ENCODE results near the gene CAMK4.
"Not testable (repeated sequence)": the region's sequence is repeated elsewhere in the genome, so short reads cannot be mapped to it uniquely, and the experiment has no call there.

Gene CAMK4

DNA sequence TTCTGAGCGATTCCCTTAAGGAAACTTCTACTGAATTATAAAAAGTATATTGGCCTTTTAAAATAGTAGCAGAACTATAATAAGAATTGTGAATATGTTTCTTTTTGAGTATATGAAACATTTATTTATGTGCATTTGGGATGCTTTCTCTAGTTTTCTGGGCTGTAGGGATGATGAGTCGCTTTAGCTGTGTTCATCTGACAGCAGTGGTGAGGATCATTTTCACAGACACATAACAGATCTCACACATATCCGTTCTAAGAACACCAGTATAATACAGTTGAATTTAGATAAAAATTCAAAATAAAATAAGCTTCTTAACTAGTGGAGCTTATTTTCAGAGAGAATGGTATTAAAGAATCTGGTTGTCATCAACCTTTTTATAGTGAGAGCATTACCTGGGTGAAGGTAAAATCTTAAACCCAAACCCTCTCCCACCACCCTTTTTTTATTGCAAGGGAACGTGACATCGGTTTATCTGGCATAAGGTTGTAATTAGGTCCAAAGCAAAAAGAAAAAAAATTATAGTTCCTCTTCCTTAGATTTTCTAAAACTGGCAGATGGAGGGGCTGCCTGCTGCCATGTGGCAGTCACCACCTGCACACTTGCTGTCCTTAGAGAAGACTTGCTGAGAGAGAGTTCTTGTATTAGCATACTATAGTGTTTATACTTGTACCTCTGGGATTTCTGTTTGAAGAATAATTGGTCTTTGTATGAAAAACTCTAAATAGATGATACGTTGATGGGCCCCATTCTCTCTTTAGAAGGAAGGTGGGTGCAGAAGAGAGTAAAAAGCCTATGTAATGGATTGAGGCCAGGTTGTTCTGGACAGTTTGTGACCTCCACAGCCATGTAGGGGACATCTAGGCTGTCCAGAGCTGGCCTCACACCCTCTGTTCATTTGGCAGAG lies 86.8 kb downstream of the CAMK4 start:
- DNase-seq (ENCODE audit: low read depth in 2 of 2): no peak

DNA sequence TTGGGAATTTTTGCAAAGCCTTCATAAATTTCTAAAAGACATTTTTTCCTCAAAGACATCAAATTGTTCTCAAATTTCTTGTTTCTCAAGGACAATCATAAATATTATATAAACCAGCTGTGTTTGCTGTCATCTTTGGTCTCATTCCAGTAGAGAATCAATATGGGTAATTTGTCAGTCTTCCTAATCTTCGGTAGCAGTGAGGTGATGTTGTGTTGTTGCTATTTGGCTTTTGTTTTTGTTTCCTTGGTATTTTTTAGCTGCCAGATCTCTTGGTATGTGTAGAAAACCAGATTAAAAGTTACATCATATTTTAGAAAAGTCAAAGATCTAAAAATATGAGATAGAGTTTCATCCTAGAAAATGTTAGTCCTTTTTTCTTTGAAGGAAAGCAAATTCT lies 87.5 kb downstream of the CAMK4 start:
- no peak for DNase-seq (ENCODE audit: low read depth in 2 of 2)

DNA sequence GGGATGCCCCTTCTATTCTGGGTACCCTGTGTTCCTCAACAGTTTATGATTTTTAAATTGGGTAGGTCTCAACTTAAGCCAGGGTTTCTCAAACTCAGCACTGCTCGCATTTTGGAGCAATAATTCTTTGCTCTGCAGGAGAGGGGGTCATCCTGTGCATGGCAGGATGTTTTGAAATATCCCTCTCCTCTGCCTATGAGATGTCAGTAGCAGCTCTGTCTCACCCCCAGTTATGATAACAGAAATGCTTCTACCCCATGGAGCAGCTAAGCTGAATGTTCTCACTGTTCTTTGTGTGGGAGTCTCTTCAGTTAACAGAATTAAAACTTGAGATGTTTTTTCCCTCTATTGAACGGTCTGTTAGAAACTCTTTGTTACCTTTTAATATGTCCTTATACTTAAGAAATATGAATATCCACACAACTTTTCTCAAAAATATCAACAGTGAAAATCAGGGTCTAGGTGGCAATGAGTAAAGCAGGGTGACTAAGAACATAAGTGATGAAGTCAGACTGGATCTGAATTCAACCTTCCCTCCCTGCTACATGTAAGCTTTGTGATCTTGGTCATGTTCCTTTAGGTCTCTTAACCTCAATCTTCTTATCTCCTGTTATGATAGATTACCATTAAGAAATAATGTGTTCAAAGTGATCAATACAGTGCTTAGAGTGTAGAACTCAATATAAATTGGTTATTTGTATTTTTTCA lies 89.0 kb downstream of the CAMK4 start:
- DNase-seq (ENCODE audit: low read depth in 2 of 2): no peak

DNA sequence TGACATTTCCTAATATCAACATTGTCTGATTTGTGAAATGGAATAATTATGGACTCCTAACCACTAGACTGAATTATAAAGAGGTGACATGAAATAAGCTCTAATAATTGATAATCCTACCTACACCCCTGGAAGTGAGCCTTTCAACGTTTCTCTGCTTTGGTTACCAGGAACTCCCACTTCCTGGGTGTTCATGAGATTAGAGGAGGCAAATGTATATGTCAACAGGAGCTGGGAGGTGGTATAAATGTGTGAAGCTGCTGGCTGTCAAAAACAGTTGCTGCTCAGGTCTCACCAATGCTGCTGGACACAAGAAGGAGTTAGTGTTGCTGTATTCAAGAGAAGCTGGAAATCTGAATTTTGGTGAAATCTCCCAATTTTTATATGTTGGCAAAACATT lies 96.8 kb downstream of the CAMK4 start:
- no peak for DNase-seq (ENCODE audit: low read depth in 2 of 2)

DNA sequence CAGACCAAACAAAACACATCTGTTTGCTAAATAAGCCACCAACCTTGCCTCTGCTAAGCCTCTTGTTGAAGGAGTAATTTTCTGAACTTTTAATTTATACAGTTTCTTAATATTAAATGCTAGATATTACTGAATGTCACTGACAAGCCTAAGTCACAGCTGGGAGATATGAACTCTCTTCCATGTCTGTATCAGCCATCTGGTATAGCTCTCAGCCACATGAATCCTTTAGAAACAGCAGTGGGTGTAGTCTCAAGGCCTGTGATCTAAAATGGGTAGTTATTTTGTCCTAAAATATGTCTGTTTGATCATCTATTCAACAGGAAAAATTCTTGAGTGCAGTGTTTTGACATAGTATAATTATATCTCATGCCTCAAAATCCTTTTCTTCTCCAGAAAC lies 97.2 kb downstream of the CAMK4 start:
- DNase-seq (ENCODE audit: low read depth in 2 of 2): no peak

DNA sequence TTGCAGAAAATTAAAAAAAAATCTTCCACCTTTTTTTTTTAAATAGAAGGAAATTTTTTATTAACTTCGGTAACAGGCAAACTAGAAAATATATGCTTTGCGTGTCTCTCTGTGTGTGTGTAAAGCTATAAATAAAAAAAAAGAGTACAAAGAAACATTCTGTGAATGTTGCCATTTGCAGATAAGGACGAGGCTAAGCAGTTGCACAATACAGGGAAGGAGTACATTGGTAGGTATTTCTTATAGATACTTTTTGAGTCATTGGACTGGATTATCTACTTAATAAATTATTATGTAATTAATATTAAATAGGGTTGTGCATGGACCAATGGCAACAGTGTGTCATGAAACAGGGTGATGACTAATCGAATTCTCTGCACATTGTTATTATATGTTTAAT lies 102.4 kb downstream of the CAMK4 start:
- DNase-seq (ENCODE audit: low read depth in 2 of 2): no peak

DNA sequence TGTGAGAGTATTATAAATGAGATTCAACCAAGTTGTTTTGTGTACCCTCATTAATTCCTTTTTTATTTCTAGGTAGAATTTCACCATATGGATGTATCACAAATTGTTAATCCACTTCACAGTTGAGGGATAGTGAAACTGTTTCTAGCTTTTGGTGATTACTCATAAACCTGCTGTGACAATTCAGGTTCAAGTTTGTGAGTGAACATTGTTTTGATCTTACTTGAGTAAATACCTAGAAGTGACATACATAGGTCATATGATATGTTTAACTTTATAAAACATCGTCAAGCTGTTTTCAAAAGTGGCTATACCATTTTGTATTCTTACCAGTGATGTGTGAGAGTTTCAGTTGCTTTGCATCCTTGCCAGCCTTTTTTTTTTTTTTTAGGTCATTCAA lies 112.9 kb downstream of the CAMK4 start:
- DNase-seq (ENCODE audit: low read depth in 2 of 2): no peak

DNA sequence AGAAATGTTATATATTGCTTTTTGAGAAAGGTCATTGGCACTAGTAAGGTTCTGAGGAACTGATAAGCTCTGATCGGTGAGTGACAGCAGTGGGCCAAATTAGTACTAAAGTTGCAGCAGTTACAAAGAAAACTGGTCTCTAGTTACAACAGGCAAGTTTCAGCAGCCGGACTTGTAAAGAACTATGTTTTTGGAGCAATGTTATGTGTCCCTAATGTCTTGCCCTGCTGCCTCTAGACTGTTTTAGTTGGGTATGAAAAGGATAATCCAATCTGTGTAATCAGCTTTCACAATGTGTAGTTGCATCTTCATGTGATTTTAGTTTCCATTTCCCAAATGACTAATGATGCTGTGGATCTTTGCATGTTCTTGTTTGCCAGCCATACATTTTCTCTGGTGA lies 113.5 kb downstream of the CAMK4 start:
- DNase-seq (ENCODE audit: low read depth in 2 of 2): no peak

DNA sequence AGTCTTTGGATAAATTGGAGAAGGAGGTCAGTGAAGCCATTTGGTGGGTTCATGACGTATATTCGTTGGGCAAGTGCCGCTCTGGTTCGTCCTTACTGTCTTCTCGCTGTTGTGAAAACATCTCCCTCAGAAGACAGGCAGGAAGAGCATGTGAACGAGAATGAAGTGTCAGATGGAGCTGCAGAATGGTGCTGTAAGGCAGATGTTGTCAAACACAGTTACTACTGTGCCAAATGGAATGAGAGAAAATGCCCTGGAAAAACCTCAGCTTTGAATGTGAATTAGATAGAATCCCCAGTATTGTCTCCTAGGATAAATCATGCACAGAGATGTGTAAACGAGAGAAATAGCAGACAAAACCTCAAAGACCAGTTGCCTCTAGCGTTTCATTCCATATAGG lies 121.5 kb downstream of the CAMK4 start:
- no peak for DNase-seq (ENCODE audit: low read depth in 2 of 2)

DNA sequence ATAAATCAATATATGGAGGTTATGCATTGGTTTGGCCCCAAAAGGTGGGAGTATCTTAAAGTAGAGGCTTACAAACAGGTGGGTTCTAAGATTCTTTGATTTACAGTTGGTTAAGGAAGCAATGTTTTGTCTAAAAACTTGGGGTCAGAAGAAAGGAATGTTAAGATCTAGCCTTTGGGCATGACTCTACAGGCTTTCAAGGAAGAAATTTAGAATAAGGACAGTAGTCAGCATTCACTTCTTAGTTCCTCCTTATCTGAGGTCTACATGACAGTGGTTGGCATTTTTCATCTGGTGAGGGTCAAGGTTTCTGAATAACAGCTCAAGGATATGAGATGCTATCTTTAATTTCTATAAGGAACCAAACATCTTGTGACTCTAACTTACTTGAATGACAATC lies 122.8 kb downstream of the CAMK4 start:
- DNase-seq (ENCODE audit: low read depth in 2 of 2): no peak

DNA sequence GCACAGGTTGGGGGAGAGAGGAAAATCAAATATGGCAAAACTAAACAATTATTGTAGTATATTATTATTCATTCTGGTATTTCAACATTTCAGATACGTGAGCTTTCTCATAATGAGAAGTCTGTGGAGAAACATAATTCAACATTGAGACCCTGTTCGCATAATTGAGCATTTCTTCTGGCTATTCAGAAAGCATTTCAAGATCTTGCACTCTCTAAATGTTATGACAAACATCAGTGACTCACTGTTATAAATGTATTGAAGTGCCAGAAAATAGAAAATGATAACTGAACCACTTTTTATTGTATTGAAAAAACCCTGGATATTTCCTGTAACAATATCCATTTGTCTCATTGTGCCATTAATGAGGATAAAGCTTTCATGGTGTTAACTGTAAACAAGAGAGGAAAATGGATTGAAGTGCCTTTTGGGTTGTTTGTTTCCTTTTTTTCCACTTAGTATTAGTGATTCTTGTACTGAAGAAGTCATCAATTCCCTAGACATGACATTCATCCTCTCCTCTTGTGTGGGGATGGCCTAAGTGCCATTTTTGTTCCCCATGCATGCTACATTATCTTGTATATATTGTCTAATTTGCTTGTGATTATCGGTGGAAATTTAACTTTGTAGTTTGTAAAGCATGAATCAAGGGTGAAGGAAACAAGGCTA lies 124.6 kb downstream of the CAMK4 start:
- no peak for DNase-seq (ENCODE audit: low read depth in 2 of 2)

DNA sequence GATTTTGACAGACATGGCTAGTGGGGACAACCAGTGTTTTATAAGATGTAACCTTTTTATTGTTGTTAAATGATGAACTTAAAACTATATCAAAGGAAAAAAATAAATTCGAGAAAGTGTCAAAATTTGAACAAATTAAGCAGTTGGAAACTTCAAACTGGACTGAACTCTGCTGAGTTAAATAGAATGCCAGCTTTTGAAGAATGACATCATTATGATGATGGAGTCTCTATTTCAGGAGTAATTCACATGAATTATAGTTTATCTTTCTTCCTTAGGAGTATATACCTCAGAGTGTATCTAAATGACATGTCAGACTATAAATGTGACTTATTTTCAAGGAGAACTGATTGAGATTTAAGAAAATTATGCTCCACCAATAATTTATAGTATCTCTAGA lies 125.2 kb downstream of the CAMK4 start:
- no peak for DNase-seq (ENCODE audit: low read depth in 2 of 2)

DNA sequence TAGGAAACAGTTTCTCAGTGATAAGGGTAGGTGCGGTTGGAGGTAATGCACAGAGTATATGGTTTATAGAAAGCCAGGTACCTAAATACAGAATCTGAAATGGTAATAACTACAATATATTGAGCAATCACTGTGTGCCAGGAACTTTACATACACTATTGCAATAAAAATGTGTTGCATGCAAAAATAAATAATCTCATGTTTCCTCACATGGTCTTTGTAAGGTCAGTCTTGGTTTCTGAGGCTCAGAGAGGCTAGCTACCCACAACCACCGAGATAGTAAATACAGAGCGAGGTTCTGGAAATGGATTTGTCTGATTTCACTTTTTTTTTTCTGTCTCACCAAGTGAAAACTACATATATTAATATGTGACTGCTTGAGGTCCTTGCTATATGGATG lies 128.9 kb downstream of the CAMK4 start:
- DNase-seq (ENCODE audit: low read depth in 2 of 2): no peak

DNA sequence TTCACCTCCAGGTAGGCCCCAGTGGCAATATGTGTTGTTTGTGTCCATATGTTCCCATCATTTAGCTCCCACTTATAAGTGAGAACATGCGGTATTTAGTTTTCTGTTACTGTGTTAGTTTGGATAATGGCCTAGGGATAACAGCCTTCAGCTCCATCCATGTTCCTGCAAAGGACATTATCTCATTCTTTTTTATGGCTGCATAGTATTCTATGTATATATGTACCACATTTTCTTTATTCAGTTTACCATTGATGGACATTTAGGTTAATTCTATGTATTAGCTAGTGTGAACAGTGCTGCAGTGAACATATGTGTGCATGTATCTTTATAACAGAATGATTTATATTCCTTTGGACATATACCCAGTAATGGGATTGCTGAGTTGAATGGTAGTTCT lies 134.5 kb downstream of the CAMK4 start:
- not testable (repeated sequence) for DNase-seq (ENCODE audit: low read depth in 2 of 2)

DNA sequence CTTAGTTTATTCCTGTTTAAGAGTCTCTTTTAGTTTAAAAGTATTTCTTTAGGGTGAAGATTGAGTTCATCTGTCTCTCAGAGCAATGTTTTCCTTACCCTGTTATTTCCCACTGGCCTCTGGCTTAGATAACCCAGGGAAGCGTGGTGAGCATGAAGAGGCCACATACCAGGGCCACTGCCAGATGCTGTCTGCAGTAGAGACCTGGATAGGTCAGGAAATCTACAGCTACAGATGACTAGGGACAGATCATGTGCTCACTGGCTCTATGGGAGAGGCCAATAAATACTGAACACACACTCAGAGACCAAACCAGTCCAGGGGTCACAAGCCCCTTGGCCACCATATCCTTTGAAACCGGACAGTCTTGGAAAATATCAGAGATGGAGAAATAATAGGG lies 136.0 kb downstream of the CAMK4 start:
- DNase-seq (ENCODE audit: low read depth in 2 of 2): no peak

DNA sequence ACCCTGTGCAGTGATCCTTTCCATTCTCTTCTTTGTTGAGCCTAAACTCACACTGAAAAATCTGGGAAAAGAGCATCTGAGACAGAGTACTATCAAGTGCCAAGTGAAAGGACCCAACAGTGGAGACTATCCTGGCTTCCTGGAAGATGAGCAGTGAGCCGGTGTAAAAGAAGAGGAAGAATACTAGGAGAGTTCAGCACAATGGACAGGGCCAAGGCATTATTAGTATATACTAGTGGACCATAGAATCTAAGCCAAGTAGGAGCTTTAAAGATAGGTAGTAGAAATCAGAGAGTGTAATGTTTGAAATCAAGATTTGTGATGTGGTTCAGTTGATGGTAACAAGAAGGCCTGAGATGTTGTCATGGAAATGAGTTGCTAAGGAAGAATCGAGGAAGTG lies 140.8 kb downstream of the CAMK4 start:
- no peak for DNase-seq (ENCODE audit: low read depth in 2 of 2)

DNA sequence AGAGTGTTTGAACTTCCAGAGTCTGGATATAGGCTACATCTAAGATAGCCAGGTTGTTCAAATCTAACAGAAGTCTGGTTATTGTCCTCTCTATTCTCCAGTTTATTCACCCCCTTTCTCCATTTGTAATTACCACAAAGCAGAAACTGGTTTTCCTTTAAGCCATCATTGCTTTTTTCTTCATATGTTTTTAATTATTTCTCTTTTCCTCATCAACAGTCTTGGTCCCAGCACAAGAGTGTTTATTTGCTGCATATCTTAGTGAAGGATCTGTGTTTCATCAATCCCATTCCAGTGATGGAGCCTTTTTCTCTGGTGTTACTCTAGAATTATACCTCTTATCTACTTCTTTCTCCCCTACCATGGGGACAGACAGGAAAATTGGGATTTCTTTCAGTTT lies 142.2 kb downstream of the CAMK4 start:
- no peak for DNase-seq (ENCODE audit: low read depth in 2 of 2)

DNA sequence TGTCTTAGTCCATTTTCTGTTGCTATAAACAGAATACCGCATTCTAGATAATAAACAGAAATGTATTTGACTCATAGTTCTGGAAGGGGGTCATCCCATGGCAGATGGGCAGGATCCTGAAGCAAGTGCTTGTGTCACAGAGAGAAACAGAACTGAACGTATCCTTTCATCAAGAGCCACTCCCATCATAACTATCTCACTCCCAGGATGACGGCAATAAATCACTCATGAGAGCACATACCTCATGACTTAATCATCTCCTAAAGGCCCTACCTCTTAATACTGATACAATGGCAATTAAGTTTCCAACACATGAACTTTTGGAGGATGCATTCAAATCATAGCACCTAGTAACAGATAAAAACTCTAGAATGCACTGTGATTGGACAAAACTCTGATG lies 142.9 kb downstream of the CAMK4 start:
- DNase-seq (ENCODE audit: low read depth in 2 of 2): no peak

DNA sequence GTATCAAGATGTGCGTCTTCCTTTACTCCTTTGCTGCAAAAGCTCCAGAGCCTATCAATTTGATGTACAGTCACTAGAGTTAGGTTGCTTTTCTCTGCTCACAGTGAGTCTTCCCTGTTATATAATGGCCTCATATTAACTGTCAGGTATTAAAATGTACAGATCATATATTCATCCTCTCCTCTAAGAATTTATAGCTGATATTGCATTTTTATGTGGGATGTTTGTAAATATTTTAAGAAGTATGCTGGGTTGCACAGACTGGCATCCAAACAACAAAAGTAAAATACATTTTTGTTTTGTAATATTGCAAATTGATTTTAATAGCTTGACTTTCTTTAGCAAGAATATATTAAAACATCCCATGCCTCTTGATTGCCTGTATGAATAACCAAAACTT lies 148.6 kb downstream of the CAMK4 start:
- DNase-seq (ENCODE audit: low read depth in 2 of 2): no peak

DNA sequence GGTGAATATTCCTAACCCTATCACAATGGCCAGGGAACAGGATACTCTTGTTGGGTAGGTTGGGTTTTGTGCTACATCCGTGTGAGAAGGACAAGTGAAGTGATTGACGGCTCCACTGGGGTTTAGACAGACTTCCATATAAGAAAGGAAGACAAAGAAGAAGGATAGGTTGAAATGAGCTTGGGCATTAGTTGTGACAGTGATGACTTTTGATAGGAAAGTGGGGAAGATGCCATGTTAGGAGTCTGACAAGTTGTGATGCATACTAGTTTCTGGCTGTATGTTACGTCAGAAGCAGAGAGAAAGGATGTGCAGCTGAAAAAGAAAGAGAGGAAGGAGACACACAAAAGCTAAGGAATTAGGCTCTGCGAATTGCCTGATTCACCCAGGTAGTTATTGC lies 150.2 kb downstream of the CAMK4 start:
- DNase-seq (ENCODE audit: low read depth in 2 of 2): no peak

DNA sequence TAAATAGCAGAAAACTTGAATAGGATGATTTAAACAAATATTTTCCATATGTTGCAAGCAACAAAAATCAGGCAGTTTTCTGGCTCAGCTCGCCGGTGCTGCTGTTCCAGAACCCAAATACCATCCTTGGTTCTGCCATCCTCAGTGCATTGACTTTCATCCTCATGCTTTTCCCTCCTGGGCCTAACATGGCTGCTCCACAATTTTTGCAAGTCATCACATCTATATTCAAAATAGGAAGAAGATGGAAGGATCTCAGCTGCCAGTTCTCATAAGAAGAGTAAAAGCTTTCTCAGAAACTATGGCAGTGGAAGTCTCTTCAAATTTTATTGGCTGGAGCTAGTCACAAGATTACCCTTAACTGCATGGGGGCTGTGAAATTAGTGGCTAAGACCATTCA lies 151.5 kb downstream of the CAMK4 start:
- DNase-seq (ENCODE audit: low read depth in 2 of 2): no peak

DNA sequence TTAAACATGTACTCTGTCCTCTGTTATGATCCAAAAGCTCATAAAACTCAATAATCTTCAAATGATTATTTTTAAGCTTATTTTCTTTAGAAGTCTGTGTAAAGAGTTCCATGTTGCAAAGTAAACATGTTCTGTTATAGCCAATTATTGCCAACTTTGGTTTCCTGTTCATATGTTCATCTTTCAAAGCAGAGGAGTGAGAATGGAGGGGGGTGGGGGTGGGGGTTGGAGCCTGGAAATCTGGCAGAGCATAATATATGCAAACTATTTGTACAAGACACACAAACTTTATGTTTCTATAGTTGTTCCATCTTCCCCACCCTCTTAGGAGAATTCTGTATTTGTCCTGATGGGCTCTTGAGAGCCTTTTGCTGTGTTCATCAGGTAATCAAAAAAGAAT lies 153.1 kb downstream of the CAMK4 start:
- DNase-seq (ENCODE audit: low read depth in 2 of 2): no peak

DNA sequence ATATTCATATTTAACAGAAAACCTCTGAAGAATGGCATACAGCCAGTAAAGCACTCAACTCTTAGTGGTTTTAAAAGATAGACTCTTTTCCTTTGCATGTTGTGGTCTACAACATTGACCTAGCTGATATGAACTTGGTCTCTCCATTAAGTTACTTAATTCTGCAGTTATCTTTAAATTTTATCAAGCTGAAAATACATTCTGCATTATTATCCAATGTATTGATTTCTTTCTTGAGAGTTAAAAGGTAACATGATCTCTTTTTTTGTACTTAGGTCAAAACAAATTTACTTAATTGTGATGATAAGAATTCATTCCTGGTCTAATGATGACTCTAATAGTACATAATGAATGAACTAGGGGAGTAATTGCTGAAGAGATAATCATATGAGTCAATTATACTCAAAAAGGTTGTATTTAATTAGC lies 155.2 kb downstream of the CAMK4 start:
- no peak for DNase-seq (ENCODE audit: low read depth in 2 of 2)

Measured in fibroblast of skin of left quadriceps (primary cell).